Gastrocnemius medialis (tissue), 4 donors: ENCODE data around the gene OTUD4. TPM values are rescaled to one million over a fixed set of nuclear protein-coding genes. Genes with fewer than 3 reads are reported as not detected.

Experiments
- ATAC-seq, 2 donors: fragments of 150-250 bp; one replicate each; pipeline ENCODE4 v1.9.1; 2016
- DNase-seq, 2 donors: peaks; one replicate each; pipeline ENCODE4 v3.0.0-alpha.2; 2019
- H3K27ac ChIP-seq, 4 donors: fragments of 200-600 bp; sonication (generic); 1 replicate in 1 of 4; 2 replicates in 3 of 4; pipeline ENCODE4 v1.5.1; 2016 to 2018; ENCODE audit warnings: mild to moderate bottlenecking in 2 of 4, moderate library complexity in 1 of 4
- H3K27me3 ChIP-seq, 3 donors: fragments of 200-600 bp; sonication (generic) in 2 of 3; 1 replicate in 1 of 3; 2 replicates in 2 of 3; pipeline versions ENCODE4 v1.5.1 to v1.6.0; 2016 to 2019; ENCODE audit warnings: mild to moderate bottlenecking in 1 of 3, moderate library complexity in 1 of 3
- H3K36me3 ChIP-seq, 2 donors: fragments of 200-600 bp; sonication (generic) in 1 of 2; one replicate each; pipeline ENCODE4 v1.5.1; 2017 to 2018
- H3K4me1 ChIP-seq, 2 donors: fragments of 200-600 bp; sonication (generic) in 1 of 2; one replicate each; pipeline ENCODE4 v1.5.1; 2016 to 2017; ENCODE audit warnings: mild to moderate bottlenecking in 2 of 2
- H3K4me3 ChIP-seq, 4 donors: fragments of 200-600 bp; sonication (generic) in 3 of 4; 1 replicate in 1 of 4; 2 replicates in 3 of 4; pipeline ENCODE4 v1.5.1; 2016 to 2019; ENCODE audit warnings: mild to moderate bottlenecking in 2 of 4
- H3K9me3 ChIP-seq, 3 donors: fragments of 200-600 bp; sonication (generic) in 2 of 3; 1 replicate in 1 of 3; 2 replicates in 2 of 3; pipeline ENCODE4 v1.5.1; 2016 to 2019
- POLR2A ChIP-seq, 2 donors: fragments of 450-650 bp; IDR thresholded peaks; one replicate each; pipeline ENCODE4 v1.6.1; 2017; ENCODE audit warnings: antibody characterized with exemption in 2 of 2, mild to moderate bottlenecking in 2 of 2, moderate library complexity in 2 of 2
- in situ Hi-C, 4 donors: fragments of 200-750 bp; cut with MboI; loops; one replicate each; pipeline versions ENCODE4 v1.15.0 to v1.8.0; 2017; ENCODE audit warnings: low sequenced_read_pairs in 4 of 4
- intact Hi-C: fragments of 100-400 bp; cut with DNase I; formaldehyde crosslinking; loops from one replicate; pipeline ENCODE4 v1.15.1; 2023; ENCODE audit warnings: low total_unique reads
- total RNA-seq, 4 donors: library from RNA; depleted of rRNA; stranded (reverse); fragments of >200 nt; gene quantifications; one replicate each; pipeline versions ENCODE4 v1.1.0 to v1.2.3, GENCODE V29; 2016
- TF ChIP-seq, protein P1 (sequence below), 5 experiments: fragments of 450-650 bp in 3 of 5; fragments of 200-600 bp in 2 of 5; sonication (generic) in 2 of 5; IDR thresholded peaks in 4 of 5; conservative IDR thresholded peaks in 1 of 5; 1 replicate in 4 of 5; 2 replicates in 1 of 5; pipeline ENCODE4 v1.5.1; 2016 to 2019; ENCODE audit warnings: antibody characterized with exemption in 5 of 5, mild to moderate bottlenecking in 3 of 5, moderate library complexity in 3 of 5

The OTUD4 gene
- total RNA-seq, 4 donors from 2014 or later = 32.6 to 61.1 (median 47.9) TPM

DNA sequence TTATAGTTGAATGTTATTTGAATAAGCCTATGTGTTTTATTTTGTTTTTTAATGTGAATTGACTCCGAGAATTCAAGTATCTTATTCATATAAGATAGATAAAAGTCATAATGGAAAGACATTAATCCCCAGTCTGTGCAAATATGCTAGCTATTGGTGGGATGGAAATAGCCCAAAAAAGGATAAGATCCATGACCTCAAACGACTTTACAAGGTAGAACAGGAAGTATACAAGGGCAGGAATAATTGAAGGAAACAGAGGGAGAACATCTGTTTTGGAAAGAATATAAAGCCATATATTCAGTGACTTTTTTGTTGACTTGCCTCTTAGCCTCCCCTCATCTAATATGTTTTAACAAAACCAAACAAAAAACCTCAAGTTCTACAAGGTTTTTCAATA, 73.3 kb downstream of the OTUD4 start:
- peaks cover 0 to 77% of the 10 kb centered on the region in 2 donors for H3K36me3 ChIP-seq
- no peak for TF ChIP-seq POLR2A (IDR thresholded peaks at IDR 0.05)
- TF ChIP-seq, protein P1, sequence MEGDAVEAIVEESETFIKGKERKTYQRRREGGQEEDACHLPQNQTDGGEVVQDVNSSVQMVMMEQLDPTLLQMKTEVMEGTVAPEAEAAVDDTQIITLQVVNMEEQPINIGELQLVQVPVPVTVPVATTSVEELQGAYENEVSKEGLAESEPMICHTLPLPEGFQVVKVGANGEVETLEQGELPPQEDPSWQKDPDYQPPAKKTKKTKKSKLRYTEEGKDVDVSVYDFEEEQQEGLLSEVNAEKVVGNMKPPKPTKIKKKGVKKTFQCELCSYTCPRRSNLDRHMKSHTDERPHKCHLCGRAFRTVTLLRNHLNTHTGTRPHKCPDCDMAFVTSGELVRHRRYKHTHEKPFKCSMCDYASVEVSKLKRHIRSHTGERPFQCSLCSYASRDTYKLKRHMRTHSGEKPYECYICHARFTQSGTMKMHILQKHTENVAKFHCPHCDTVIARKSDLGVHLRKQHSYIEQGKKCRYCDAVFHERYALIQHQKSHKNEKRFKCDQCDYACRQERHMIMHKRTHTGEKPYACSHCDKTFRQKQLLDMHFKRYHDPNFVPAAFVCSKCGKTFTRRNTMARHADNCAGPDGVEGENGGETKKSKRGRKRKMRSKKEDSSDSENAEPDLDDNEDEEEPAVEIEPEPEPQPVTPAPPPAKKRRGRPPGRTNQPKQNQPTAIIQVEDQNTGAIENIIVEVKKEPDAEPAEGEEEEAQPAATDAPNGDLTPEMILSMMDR (IDR thresholded peaks at IDR 0.05 in 4 of 5, conservative IDR thresholded peaks at IDR 0.05 in 1 of 5) = no peak
- no peak for DNase-seq
- no peak for ATAC-seq
- H3K4me1 ChIP-seq = peaks cover 0 to 7% of the 10 kb centered on the region in 2 donors
- H3K27ac ChIP-seq = no peak overlapping the region
- H3K27me3 ChIP-seq = no peaks in the 10 kb centered on the region
- intact Hi-C loops (no loop called here), in situ Hi-C loops (loop anchor here in 2 of 4 donors (10.0 to 25.0 kb wide), 2 partner anchors 48 to 1570 kb away; no protein-coding TSS in a partner anchor)
- H3K4me3 ChIP-seq = no peak overlapping the region
- no peaks in the 10 kb centered on the region for H3K9me3 ChIP-seq

- TF ChIP-seq, protein P1 (IDR thresholded peaks at IDR 0.05 in 4 of 5, conservative IDR thresholded peaks at IDR 0.05 in 1 of 5) = no peak
- no peak for TF ChIP-seq POLR2A (IDR thresholded peaks at IDR 0.05)
- DNase-seq = no peak
- H3K4me3 ChIP-seq = no peak overlapping the region
- H3K9me3 ChIP-seq = no peaks in the 10 kb centered on the region
- H3K4me1 ChIP-seq = peaks cover 22 to 38% of the 10 kb centered on the region in 2 donors
- no peaks in the 10 kb centered on the region for H3K27me3 ChIP-seq
- peaks cover 0 to 41% of the 10 kb centered on the region in 2 donors for H3K36me3 ChIP-seq
- intact Hi-C loops = no loop called here
- no peak for ATAC-seq
- in situ Hi-C loops = loop anchor here in 2 of 4 donors (10.0 to 25.0 kb wide), 2 partner anchors 51 to 1566 kb away; no protein-coding TSS in a partner anchor
- H3K27ac ChIP-seq = no peak overlapping the region
Observed at GRCh38 chr4:145103496-145103895, 76.9 kb downstream of the OTUD4 start.

- no peak for TF ChIP-seq POLR2A (IDR thresholded peaks at IDR 0.05)
- TF ChIP-seq, protein P1 (IDR thresholded peaks at IDR 0.05 in 4 of 5, conservative IDR thresholded peaks at IDR 0.05 in 1 of 5) = no peak
- Histone ChIP-seq H3K4me3 (no peak overlapping the region), H3K27me3 (no peaks in the 10 kb centered on the region), H3K9me3 (no peaks in the 10 kb centered on the region), H3K36me3 (peaks cover 0 to 33% of the 10 kb centered on the region in 2 donors), H3K27ac (no peak overlapping the region), H3K4me1 (peaks cover 22 to 38% of the 10 kb centered on the region in 2 donors)
- ATAC-seq (no peak), DNase-seq (no peak)
- intact Hi-C loops (no loop called here), in situ Hi-C loops (loop anchor here in 2 of 4 donors (10.0 to 25.0 kb wide), 2 partner anchors 52 to 1565 kb away; no protein-coding TSS in a partner anchor)
Observed at GRCh38 chr4:145102619-145103018, 77.8 kb downstream of the OTUD4 start.

- no peak for DNase-seq
- peaks cover 33 to 43% of the 10 kb centered on the region in 2 donors for H3K4me1 ChIP-seq
- TF ChIP-seq, protein P1 (IDR thresholded peaks at IDR 0.05 in 4 of 5, conservative IDR thresholded peaks at IDR 0.05 in 1 of 5) = no peak
- no peak for TF ChIP-seq POLR2A (IDR thresholded peaks at IDR 0.05)
Observed at GRCh38 chr4:145101091-145101490, 79.3 kb downstream of the OTUD4 start.

More at GRCh38 chr4:145101091-145101490, 79.3 kb downstream of the OTUD4 start:
- no peak overlapping the region for H3K27ac ChIP-seq
- peaks cover 0 to 18% of the 10 kb centered on the region in 2 donors for H3K36me3 ChIP-seq
- in situ Hi-C loops (loop anchor here in 2 of 4 donors (10.0 to 25.0 kb wide), 2 partner anchors 54 to 1564 kb away; no protein-coding TSS in a partner anchor), intact Hi-C loops (no loop called here)
- no peaks in the 10 kb centered on the region for H3K9me3 ChIP-seq
- H3K4me3 ChIP-seq = no peak overlapping the region
- no peak for ATAC-seq
- no peaks in the 10 kb centered on the region for H3K27me3 ChIP-seq
